Measurements from ENCODE around the gene EDARADD.

- TF ChIP-seq CTCF (IDR thresholded peaks at IDR 0.05) (no peak), POLR2A (IDR thresholded peaks at IDR 0.05) (no peak), EP300 (IDR thresholded peaks at IDR 0.05) (no peak)
These were observed 100.0 kb downstream of the EDARADD start for GRCh38 chr1:236494082-236494481.

All from ovary (tissue), 3 donors.